DND-41 (cell line): ENCODE measurements around the gene JUNB.
A peak's percentile ranks its signal among the peaks of the same experiment; 100 is the strongest.

Source experiments
- ATAC-seq: fragments of 200-7000 bp; cut with Tn5 transposase; 3 replicates; pipeline ENCODE4 v1.9.1; 2021; ENCODE audit warnings: low read depth; ENCODE audit not compliant: insufficient read depth
- DNase-seq: peaks from one replicate; pipeline ENCODE4 v3.0.0-alpha.2; 2020
- H2AFZ ChIP-seq: 2 replicates; pipeline ENCODE4 v1.6.0; 2012; ENCODE audit warnings: low read depth, low read length
- H3K27ac ChIP-seq: 2 replicates; pipeline ENCODE4 v1.5.1; 2012; ENCODE audit warnings: low read length, inconsistent platforms
- H3K27me3 ChIP-seq: fragments of 200-600 bp; sonication (generic); 2 replicates; pipeline ENCODE4 v1.6.0; 2012; ENCODE audit warnings: low read length, mild to moderate bottlenecking, inconsistent platforms; ENCODE audit not compliant: insufficient read depth, poor library complexity
- H3K36me3 ChIP-seq: 2 replicates; pipeline ENCODE4 v1.5.1; 2012; ENCODE audit warnings: low read length, inconsistent platforms; ENCODE audit not compliant: insufficient read depth
- H3K4me1 ChIP-seq: 2 replicates; pipeline ENCODE4 v1.5.1; 2012; ENCODE audit warnings: mild to moderate bottlenecking, low read length; ENCODE audit not compliant: insufficient read depth
- H3K4me2 ChIP-seq: 2 replicates; pipeline ENCODE4 v1.6.0; 2012; ENCODE audit warnings: mild to moderate bottlenecking, moderate library complexity, low read length, inconsistent platforms; ENCODE audit not compliant: insufficient read depth
- H3K4me3 ChIP-seq, 2 experiments: fragments of 200-600 bp in 1 of 2; shearing (Covaris generic) in 1 of 2; 2 replicates each; pipeline ENCODE4 v1.5.1; 2012 to 2016; ENCODE audit warnings: inconsistent platforms in 2 of 2, low read length in 2 of 2, mild to moderate bottlenecking in 2 of 2, low read depth in 1 of 2, moderate library complexity in 1 of 2
- H3K79me2 ChIP-seq: 2 replicates; pipeline ENCODE4 v1.6.0; 2012; ENCODE audit warnings: low read length, inconsistent platforms; ENCODE audit not compliant: insufficient read depth
- H3K9ac ChIP-seq: 2 replicates; pipeline ENCODE4 v1.6.0; 2012; ENCODE audit warnings: low read depth, mild to moderate bottlenecking, inconsistent platforms, low read length, moderate library complexity
- H3K9me3 ChIP-seq: 2 replicates; pipeline ENCODE4 v1.5.1; 2012; ENCODE audit warnings: low read length, moderate library complexity, mild to moderate bottlenecking, inconsistent platforms; ENCODE audit not compliant: insufficient read depth, severe bottlenecking
- H4K20me1 ChIP-seq: 2 replicates; pipeline ENCODE4 v1.6.0; 2012; ENCODE audit warnings: low read length; ENCODE audit not compliant: insufficient read depth
- EZH2 ChIP-seq: IDR thresholded peaks from 3 replicates; pipeline ENCODE4 v1.6.1; 2012; ENCODE audit warnings: borderline replicate concordance, low read depth, mild to moderate bottlenecking, moderate library complexity, low read length, inconsistent platforms; ENCODE audit not compliant: severe bottlenecking
- TF ChIP-seq, protein P1 (sequence below): IDR thresholded peaks from 2 replicates; pipeline ENCODE4 v1.5.1; 2012; ENCODE audit warnings: borderline replicate concordance, low read length, moderate library complexity, mild to moderate bottlenecking; ENCODE audit not compliant: poor library complexity, severe bottlenecking; ENCODE audit errors: extremely low read depth

The JUNB gene

DNA sequence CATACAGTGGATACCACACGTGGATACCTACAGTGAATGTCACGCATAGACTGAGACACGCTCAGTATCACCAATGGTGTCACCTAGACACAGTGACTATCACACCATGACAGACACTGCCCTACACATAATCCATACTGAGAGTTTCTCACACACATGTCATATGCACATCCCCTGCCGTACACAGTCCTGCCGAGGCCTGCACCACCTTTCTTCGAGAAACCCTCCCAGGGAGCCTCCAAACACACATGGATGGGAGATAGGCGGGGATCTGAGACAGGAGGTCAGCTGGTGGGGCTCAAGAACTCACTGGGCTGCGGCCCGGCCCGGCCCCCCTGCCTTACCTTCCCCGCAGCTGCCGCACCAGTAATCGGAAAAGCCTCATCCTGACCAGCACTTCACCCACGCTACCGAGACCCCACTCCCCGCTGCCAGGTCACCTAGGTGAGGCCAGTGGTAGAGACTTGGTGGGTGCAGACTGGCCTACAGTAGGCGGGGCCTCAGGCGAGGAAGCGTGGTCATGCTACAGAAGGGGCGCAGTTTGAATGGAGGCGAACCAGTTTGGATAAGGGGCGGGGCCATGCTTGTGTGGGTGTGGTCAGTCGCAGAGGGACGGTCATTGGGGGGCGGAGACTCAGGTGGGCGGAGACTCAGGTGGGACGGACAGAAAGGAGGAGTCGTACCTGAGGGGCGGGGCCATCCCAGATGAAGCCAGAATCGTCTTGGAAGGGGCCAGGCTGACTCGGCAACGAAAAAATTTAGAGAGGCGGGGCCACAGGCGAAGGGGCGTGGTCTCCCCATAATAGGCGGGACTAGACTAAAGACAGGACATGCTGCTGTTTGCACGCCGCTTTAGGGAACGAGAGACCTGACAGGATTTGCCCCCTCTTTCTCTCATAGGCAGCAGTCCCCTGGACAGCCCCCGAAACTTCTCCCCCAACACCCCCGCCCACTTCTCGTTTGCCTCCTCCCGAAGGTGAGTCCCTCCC lies 49.1 kb downstream of the JUNB start:
- Histone ChIP-seq H3K9ac (no peak overlapping the region), H3K36me3 (peaks cover 9% of the 10 kb centered on the region; the same call in 1 of the 2 replicates), H3K27ac (no peak overlapping the region), H3K4me1 (peaks cover 33% of the 10 kb centered on the region), H4K20me1 (peaks cover 30% of the 10 kb centered on the region; the same call in 1 of the 2 replicates), H3K4me3 (no peak overlapping the region), H2AFZ (no peak overlapping the region), H3K27me3 (no peaks in the 10 kb centered on the region), H3K4me2 (peak overlapping the region; percentile 41; the same call in 1 of the 2 replicates), H3K79me2 (peaks cover 39% of the 10 kb centered on the region), H3K9me3 (no peaks in the 10 kb centered on the region)
- DNase-seq (peak; percentile 44), ATAC-seq (no peak)
- no peak for TF ChIP-seq EZH2
- TF ChIP-seq, protein P1, sequence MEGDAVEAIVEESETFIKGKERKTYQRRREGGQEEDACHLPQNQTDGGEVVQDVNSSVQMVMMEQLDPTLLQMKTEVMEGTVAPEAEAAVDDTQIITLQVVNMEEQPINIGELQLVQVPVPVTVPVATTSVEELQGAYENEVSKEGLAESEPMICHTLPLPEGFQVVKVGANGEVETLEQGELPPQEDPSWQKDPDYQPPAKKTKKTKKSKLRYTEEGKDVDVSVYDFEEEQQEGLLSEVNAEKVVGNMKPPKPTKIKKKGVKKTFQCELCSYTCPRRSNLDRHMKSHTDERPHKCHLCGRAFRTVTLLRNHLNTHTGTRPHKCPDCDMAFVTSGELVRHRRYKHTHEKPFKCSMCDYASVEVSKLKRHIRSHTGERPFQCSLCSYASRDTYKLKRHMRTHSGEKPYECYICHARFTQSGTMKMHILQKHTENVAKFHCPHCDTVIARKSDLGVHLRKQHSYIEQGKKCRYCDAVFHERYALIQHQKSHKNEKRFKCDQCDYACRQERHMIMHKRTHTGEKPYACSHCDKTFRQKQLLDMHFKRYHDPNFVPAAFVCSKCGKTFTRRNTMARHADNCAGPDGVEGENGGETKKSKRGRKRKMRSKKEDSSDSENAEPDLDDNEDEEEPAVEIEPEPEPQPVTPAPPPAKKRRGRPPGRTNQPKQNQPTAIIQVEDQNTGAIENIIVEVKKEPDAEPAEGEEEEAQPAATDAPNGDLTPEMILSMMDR = no peak

DNA sequence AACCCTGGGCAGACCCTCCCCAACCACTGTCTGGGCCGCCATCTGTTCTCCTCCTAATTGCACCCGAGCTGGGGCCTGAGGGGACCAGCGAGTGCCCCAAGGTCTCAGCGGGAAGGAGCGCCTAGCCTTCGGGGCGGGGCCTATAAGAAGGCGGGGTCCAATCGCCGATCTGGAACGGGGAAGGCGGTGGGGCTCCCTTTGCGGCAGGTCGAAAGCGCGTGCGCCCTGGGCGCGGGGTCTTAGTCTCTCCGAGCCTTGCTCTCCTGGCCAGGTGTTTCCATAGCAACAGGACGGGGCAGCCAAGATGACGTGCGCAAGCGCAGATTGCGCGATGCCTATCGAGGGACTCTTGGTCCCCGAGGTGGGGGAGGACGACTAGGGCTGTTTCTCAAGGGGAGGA lies 49.8 kb downstream of the JUNB start:
- no peak overlapping the region for H3K4me2 ChIP-seq
- H3K4me1 ChIP-seq = peaks cover 33% of the 10 kb centered on the region
- no peak for DNase-seq
- H3K27ac ChIP-seq = no peak overlapping the region
- H4K20me1 ChIP-seq = peaks cover 30% of the 10 kb centered on the region; the same call in 1 of the 2 replicates
- ATAC-seq = no peak
- H3K4me3 ChIP-seq = no peak overlapping the region
- H3K27me3 ChIP-seq = no peaks in the 10 kb centered on the region
- H2AFZ ChIP-seq = no peak overlapping the region
- H3K36me3 ChIP-seq = peaks cover 9% of the 10 kb centered on the region; the same call in 1 of the 2 replicates
- TF ChIP-seq, protein P1 = no peak
- TF ChIP-seq EZH2 = no peak
- no peak overlapping the region for H3K9ac ChIP-seq
- no peaks in the 10 kb centered on the region for H3K9me3 ChIP-seq
- H3K79me2 ChIP-seq = peaks cover 39% of the 10 kb centered on the region

DNA sequence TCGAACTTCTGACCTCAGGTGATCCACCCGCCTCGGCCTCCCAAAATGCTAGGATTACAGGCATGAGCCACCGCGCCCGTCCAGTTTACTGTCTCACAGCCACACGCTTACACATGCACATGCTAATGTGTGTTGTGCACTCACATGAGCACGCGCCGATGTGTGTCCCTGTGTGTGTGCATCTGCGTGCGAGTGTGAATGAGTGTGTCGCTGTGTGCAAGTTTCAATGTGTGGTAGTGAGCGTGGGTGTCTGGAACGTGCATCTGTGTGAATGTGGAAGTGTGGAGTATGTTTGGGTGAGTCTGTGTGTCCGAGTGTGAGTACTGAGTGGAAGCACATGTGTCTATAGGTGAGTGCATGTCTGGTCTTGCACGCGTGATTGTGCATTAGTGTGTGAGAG lies 51.2 kb downstream of the JUNB start:
- Histone ChIP-seq H3K27ac (no peak overlapping the region), H3K4me2 (no peak overlapping the region), H3K9me3 (no peaks in the 10 kb centered on the region), H3K79me2 (peaks cover 39% of the 10 kb centered on the region), H4K20me1 (peaks cover 30% of the 10 kb centered on the region), H3K9ac (no peak overlapping the region), H3K4me3 (no peak overlapping the region), H2AFZ (no peak overlapping the region), H3K27me3 (no peaks in the 10 kb centered on the region), H3K4me1 (peaks cover 33% of the 10 kb centered on the region), H3K36me3 (peaks cover 12% of the 10 kb centered on the region)
- TF ChIP-seq EZH2 = no peak
- TF ChIP-seq, protein P1 = no peak
- ATAC-seq (no peak), DNase-seq (no peak)
